CD14-positive monocyte (primary cell): ENCODE results near the gene DCAKD. TPM values are rescaled to one million over a fixed set of nuclear protein-coding genes. Genes with fewer than 3 reads are reported as not detected.

ENCODE experiments used
- DNase-seq, 3 donors: peaks; one replicate each; pipeline ENCODE4 v3.0.0-alpha.2; 2011 to 2022
- H2AFZ ChIP-seq: 2 replicates; pipeline ENCODE4 v1.6.0; 2012; ENCODE audit warnings: mild to moderate bottlenecking, low read depth, low read length, inconsistent platforms; ENCODE audit not compliant: insufficient read depth, poor library complexity, severe bottlenecking
- H3K27ac ChIP-seq, 2 donors: 1 replicate in 1 of 2; 2 replicates in 1 of 2; pipeline ENCODE4 v1.5.1; 2012 to 2013; ENCODE audit warnings: low read length in 2 of 2, control low read depth in 1 of 2, inconsistent platforms in 1 of 2, low read depth in 1 of 2, mild to moderate bottlenecking in 1 of 2
- H3K27me3 ChIP-seq, 2 donors: one replicate each; pipeline versions ENCODE4 v1.6.0 to v1.6.1; 2011 to 2013; ENCODE audit warnings: low read length in 2 of 2; ENCODE audit not compliant: control insufficient read depth in 2 of 2, insufficient read depth in 2 of 2
- H3K36me3 ChIP-seq, 2 donors: replicated peaks in 1 of 2; 1 replicate in 1 of 2; 2 replicates in 1 of 2; pipeline versions ENCODE4 v1.5.1 to v1.6.1; 2012 to 2013; ENCODE audit warnings: low read length in 2 of 2, control low read depth in 1 of 2, inconsistent platforms in 1 of 2, mild to moderate bottlenecking in 1 of 2; ENCODE audit not compliant: insufficient read depth in 2 of 2, control insufficient read depth in 1 of 2
- H3K4me1 ChIP-seq, 2 donors: 1 replicate in 1 of 2; 2 replicates in 1 of 2; pipeline versions ENCODE4 v1.5.1 to v1.6.1; 2012 to 2013; ENCODE audit warnings: low read length in 2 of 2, control low read depth in 1 of 2, inconsistent platforms in 1 of 2, mild to moderate bottlenecking in 1 of 2, moderate library complexity in 1 of 2; ENCODE audit not compliant: insufficient read depth in 2 of 2, control insufficient read depth in 1 of 2
- H3K4me2 ChIP-seq: replicated peaks from 2 replicates; pipeline ENCODE3; 2012; ENCODE audit warnings: low read length, moderate library complexity, mild to moderate bottlenecking; ENCODE audit not compliant: poor library complexity, severe bottlenecking; ENCODE audit errors: extremely low read depth
- H3K4me3 ChIP-seq, 3 experiments: fragments of 200-600 bp in 1 of 3; sonication (generic) in 1 of 3; replicated peaks in 1 of 3; 1 replicate in 2 of 3; 2 replicates in 1 of 3; pipeline ENCODE4 v1.5.1; 2011 to 2013; ENCODE audit warnings: low read length in 3 of 3, mild to moderate bottlenecking in 3 of 3, control low read depth in 2 of 3, low read depth in 2 of 3, inconsistent platforms in 1 of 3, moderate library complexity in 1 of 3
- H3K79me2 ChIP-seq: 2 replicates; pipeline ENCODE4 v1.6.0; 2012; ENCODE audit warnings: mild to moderate bottlenecking, control low read depth, inconsistent platforms, low read length, moderate library complexity; ENCODE audit not compliant: insufficient read depth
- H3K9ac ChIP-seq: 2 replicates; pipeline ENCODE4 v1.6.0; 2017; ENCODE audit warnings: low read length, mild to moderate bottlenecking; ENCODE audit not compliant: insufficient read depth, poor library complexity, severe bottlenecking
- H3K9me3 ChIP-seq, 2 donors: replicated peaks in 1 of 2; 1 replicate in 1 of 2; 2 replicates in 1 of 2; pipeline versions ENCODE4 v1.5.1 to v1.6.1; 2012 to 2013; ENCODE audit warnings: low read length in 2 of 2, control low read depth in 1 of 2; ENCODE audit not compliant: control insufficient read depth in 1 of 2, insufficient read depth in 1 of 2
- H4K20me1 ChIP-seq: 2 replicates; pipeline ENCODE4 v1.6.0; 2012; ENCODE audit warnings: mild to moderate bottlenecking, low read length, control low read depth, moderate library complexity; ENCODE audit not compliant: insufficient read depth
- H3K27ac Mint-ChIP-seq, 7 donors: one replicate each; pipeline ENCODE4 v1.8.0; 2020; ENCODE audit warnings: mild to moderate bottlenecking in 7 of 7, mixed read lengths in 7 of 7, moderate library complexity in 6 of 7, inconsistent platforms in 2 of 7
- H3K27me3 Mint-ChIP-seq, 3 donors: one replicate each; pipeline ENCODE4 v1.8.0; 2021 to 2022; ENCODE audit warnings: low read depth in 3 of 3, mild to moderate bottlenecking in 3 of 3, mixed read lengths in 3 of 3, moderate library complexity in 3 of 3, inconsistent platforms in 1 of 3
- H3K36me3 Mint-ChIP-seq, 2 donors: one replicate each; pipeline ENCODE4 v1.8.0; 2020; ENCODE audit warnings: mixed read lengths in 2 of 2, inconsistent platforms in 1 of 2, mild to moderate bottlenecking in 1 of 2
- H3K4me1 Mint-ChIP-seq: one replicate; pipeline ENCODE4 v1.8.0; 2020; ENCODE audit warnings: mild to moderate bottlenecking, mixed read lengths
- H3K4me3 Mint-ChIP-seq, 2 donors: one replicate each; pipeline ENCODE4 v1.8.0; 2020; ENCODE audit warnings: mild to moderate bottlenecking in 2 of 2, mixed read lengths in 2 of 2, moderate library complexity in 1 of 2
- H3K9me3 Mint-ChIP-seq, 7 donors: one replicate each; pipeline ENCODE4 v1.8.0; 2020 to 2022; ENCODE audit warnings: mixed read lengths in 7 of 7, mild to moderate bottlenecking in 6 of 7, moderate library complexity in 6 of 7, inconsistent platforms in 2 of 7
- WGBS: methylation state at CpG from one replicate; pipeline ENCODE4 v1.1.5; 2013; ENCODE audit warnings: missing lambda C conversion rate; ENCODE audit not compliant: insufficient coverage; 5-methylcytosine and 5-hydroxymethylcytosine counted together
- intact Hi-C, 2 donors: fragments of 100-400 bp; cut with micrococcal nuclease; formaldehyde crosslinking; loops; one replicate each; pipeline versions ENCODE4 v1.15.0 to v1.15.1; 2023
- polyA plus RNA-seq, 3 donors: library from polyadenylated mRNA; depleted of rRNA in 1 of 3; unstranded in 2 of 3; stranded (reverse) in 1 of 3; fragments of 300-500 nt in 2 of 3; fragments of >200 nt in 1 of 3; fragmentation: Illumina TruSeq in 2 of 3; gene quantifications; 1 replicate in 2 of 3; 2 replicates in 1 of 3; pipeline ENCODE4 v1.2.3, GENCODE V29; 2012 to 2021
- TF ChIP-seq, protein P1 (sequence below): fragments of 200-600 bp; IDR thresholded peaks from one replicate; pipeline ENCODE4 v1.8.0; 2022; ENCODE audit warnings: antibody characterized with exemption, mild to moderate bottlenecking

DCAKD gene
- polyA plus RNA-seq, 3 donors = 6.6 to 10.0 (median 8.7) TPM

DNA sequence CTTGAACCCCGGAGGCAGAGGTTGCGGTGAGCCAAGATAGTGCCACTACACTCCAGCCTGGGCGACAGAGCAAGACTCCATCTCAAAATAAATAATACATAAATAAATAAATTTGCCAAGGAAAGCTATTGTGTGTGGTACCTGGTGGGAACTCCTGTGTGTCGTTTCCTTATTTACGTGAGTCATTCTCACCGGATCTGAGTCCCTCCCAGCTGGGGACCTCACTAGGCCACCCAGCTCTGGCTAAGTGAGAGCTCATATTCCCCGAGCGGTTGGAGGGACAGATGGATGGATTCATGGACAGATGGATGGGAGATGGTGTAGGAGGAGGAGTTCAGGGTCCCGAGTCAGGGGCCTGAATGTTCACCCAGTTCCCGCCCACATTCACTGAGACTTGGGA, 60.4 kb downstream of the DCAKD start:
- peaks cover 0 to 5% of the 10 kb centered on the region in 2 donors for H3K9me3 ChIP-seq
- TF ChIP-seq, protein P1, sequence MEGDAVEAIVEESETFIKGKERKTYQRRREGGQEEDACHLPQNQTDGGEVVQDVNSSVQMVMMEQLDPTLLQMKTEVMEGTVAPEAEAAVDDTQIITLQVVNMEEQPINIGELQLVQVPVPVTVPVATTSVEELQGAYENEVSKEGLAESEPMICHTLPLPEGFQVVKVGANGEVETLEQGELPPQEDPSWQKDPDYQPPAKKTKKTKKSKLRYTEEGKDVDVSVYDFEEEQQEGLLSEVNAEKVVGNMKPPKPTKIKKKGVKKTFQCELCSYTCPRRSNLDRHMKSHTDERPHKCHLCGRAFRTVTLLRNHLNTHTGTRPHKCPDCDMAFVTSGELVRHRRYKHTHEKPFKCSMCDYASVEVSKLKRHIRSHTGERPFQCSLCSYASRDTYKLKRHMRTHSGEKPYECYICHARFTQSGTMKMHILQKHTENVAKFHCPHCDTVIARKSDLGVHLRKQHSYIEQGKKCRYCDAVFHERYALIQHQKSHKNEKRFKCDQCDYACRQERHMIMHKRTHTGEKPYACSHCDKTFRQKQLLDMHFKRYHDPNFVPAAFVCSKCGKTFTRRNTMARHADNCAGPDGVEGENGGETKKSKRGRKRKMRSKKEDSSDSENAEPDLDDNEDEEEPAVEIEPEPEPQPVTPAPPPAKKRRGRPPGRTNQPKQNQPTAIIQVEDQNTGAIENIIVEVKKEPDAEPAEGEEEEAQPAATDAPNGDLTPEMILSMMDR = no peak
- no peaks in the 10 kb centered on the region for H3K4me1 ChIP-seq
- no peak overlapping the region for H3K27ac ChIP-seq
- no peak overlapping the region for H2AFZ ChIP-seq
- intact Hi-C loops = no loop called here
- Mint-ChIP-seq H3K4me1 (peaks cover 6% of the 10 kb centered on the region), H3K27ac (no peak overlapping the region), H3K27me3 (peaks cover 47 to 65% (median 58%) of the 10 kb centered on the region in 3 donors), H3K9me3 (peaks cover 0 to 8% (median 1%) of the 10 kb centered on the region in 7 donors), H3K36me3 (no peaks in the 10 kb centered on the region), H3K4me3 (no peak overlapping the region)
- H3K27me3 ChIP-seq = peaks cover 21 to 46% of the 10 kb centered on the region in 2 donors
- H3K4me3 ChIP-seq = no peak overlapping the region
- H3K36me3 ChIP-seq = no peaks in the 10 kb centered on the region
- H3K4me2 ChIP-seq = no peak overlapping the region
- 78% methylated on average over 3 of the region's 10 CpGs for WGBS
- no peaks in the 10 kb centered on the region for H4K20me1 ChIP-seq
- no peak overlapping the region for H3K9ac ChIP-seq
- no peak for DNase-seq
- no peaks in the 10 kb centered on the region for H3K79me2 ChIP-seq

DNA sequence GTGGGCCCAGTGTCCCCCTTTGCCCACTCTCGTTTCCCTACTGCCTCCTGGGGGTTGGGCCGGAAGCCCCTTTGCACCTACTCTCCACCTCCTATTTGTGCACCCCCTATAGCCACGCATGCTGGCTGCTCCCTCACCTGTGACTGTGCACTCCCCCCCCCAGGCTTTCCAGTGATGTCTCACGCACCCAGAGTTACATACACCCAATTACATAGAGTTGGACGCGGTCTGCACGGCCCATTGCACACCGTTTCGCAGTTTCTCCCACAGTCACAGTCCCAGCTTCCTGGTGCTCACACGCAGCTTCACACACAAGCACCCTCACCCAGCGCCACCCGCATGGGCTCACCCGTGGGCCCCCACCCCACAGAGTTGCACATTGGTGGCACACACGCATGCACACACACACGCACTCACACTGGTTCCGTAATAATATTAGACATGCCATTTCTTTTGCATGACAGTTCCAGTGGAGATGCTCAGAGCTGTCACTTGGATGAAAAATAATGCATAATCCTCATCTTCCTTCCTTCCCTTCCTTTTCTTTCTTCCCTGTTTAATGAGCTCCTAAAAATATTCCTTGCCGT, 61.8 kb downstream of the DCAKD start:
- TF ChIP-seq, protein P1 = no peak
- Mint-ChIP-seq H3K9me3 (peaks cover 0 to 14% (median 3%) of the 10 kb centered on the region in 7 donors), H3K4me3 (peak overlapping the region in 1 of 2 donors; percentile 22), H3K4me1 (peaks cover 6% of the 10 kb centered on the region), H3K36me3 (no peaks in the 10 kb centered on the region), H3K27ac (no peak overlapping the region), H3K27me3 (peaks cover 51 to 72% (median 64%) of the 10 kb centered on the region in 3 donors)
- Histone ChIP-seq H3K4me2 (no peak overlapping the region), H3K9ac (no peak overlapping the region), H2AFZ (no peak overlapping the region), H3K4me1 (no peaks in the 10 kb centered on the region), H4K20me1 (no peaks in the 10 kb centered on the region), H3K27me3 (peaks cover 23 to 53% of the 10 kb centered on the region in 2 donors), H3K36me3 (no peaks in the 10 kb centered on the region), H3K9me3 (peaks cover 3 to 5% of the 10 kb centered on the region in 2 donors), H3K4me3 (no peak overlapping the region), H3K79me2 (no peaks in the 10 kb centered on the region), H3K27ac (no peak overlapping the region)
- intact Hi-C loops = no loop called here
- no peak for DNase-seq
- 92% methylated on average over 14 of the region's 17 CpGs for WGBS
